ENCODE measurements around the gene DLG2.

DLG2 gene

DNA sequence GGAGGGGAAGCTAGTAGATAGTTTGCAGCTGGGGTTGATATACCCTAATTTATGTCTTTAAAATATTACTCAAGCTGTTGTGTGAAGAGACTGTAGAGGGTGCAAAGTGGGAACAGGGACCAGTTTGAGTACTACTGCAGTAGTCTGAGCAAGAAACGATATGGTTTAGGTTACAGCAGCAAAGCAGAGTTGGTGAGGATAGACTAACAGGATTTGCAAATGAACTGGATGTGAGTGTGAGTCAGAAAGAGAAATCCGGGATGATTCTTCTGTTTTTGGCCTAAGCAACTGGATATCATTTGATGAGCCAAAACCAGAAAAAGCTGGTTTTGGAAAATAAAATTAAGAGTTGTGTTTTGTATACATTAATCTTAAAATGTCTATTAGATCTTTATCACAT is 1591.5 kb downstream of the DLG2 start:
- no peak for DNase-seq

DNA sequence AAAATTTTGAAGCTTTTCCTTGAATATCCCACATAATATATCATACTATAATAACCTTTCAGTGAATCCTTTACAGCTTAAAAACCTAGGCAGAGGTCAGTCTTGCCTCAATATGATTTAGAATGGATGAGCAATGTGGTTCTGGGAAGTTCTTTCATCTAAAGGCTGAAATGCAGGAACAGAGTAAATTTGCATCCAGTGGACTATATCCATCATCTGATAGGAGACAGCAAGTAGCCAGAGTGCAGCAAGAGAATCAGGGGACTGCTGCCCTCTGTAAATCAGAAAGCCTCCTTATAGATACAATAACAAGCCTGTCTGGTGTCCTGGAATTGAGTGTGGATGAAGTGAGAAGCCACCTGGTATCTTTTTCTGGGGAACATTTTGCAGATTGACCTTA is 1592.7 kb downstream of the DLG2 start:
- no peak for DNase-seq

- DNase-seq: no peak
These were observed 1602.9 kb downstream of the DLG2 start for GRCh38 chr11:84024266-84024665.

- no peak for DNase-seq
These were observed 1604.4 kb downstream of the DLG2 start for GRCh38 chr11:84022695-84023094.

- DNase-seq: no peak
These were observed 1604.9 kb downstream of the DLG2 start for GRCh38 chr11:84022201-84022600.

GRCh38 chr11:84021291-84021690 is 1605.9 kb downstream of the DLG2 start:
- DNase-seq: no peak

DNA sequence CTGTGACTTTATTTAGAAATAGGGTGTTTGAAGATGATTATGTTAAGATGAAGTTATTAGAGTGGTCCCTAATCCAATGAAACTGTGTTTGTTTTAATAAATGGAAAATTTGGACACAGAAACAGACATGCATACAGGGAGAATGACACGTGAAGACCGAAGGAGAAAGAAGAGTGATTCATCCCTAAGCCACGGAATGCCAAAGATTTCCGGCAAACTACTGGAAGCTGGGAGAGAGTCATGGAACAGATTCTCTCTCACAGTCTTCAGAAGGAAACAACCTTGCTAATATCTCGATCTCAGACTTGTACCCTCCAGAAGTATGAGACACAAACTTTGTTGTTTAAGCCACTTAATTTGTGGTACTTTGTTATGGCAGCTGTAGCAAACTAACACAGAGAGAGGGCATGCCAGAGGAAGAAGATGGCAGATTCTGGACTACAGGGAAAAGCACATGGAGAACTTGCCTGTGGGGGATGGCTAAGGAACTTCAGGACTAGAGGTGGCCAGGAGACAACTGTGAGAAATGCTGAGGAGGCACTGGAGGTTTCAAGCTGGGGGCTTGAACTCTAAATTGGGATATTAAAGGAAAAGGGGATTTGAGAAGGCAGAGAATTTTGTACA is 1607.5 kb downstream of the DLG2 start:
- DNase-seq: no peak

DNA sequence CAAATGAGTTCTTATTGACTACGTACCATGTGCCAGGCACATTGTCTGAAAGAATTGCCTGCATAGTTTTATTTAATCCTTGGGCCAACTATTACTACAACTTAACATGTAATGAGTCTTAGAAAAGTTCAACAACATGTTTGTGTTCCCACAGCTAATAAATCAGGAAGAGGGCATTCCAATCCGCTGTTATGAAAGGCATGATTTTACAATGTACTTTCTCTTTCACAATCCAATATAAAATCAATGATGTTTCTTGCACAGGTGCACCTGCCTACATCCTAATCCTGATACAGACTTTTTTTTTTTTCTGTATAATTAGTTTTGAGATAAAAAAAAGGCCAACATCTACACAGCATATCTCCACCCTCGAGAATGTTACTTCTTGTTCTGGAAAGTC is 1612.6 kb downstream of the DLG2 start:
- no peak for DNase-seq

DNA sequence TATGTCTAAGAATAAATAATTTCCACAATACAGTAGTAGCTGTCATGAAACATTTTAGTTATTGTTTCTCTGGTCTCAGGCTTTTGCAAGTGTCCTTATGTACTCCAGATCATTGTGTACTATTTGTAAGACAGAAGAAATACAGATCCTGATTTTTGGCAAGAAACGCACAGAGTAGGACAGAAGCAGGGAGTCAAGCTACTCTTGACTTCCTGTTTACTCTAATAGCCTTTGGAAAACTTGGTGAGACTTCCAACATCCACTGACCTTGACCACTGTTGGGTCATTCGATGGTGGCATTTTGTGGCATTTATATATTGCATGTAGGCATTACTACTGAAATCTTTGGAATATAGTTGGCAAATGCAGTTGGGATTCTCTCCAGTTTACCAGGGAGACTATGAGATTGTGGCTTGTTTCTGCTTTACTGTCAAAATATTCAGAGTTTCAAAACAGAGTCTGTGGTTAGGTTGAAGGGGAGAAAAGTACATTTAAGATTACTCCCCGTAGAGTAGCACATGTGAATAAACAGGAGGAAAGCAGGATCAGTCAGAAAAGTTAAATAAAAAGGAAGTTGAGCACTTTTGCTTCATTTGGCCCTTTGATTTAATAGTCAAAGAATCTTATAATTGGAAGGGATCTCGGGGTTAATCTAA is 1614.8 kb downstream of the DLG2 start:
- DNase-seq: no peak

DNA sequence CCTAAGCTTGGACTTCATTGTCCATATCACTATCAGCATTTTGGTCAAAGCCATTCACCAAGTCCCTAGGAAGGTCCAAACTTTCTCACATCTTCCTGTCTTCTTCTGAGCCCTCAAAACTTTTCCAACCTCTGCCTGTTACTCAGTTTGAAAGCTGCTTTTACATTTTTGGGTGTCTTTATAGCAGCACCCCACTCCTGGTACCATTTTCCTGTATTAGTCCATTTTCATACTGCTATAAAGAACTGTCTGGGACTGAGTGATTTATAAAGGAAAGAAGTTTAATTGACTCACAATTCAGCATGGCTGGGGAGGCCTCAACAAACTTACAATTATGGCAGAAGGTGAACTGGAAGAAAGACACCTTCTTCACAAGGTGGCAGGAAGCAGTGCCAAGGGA is 1624.0 kb downstream of the DLG2 start:
- no peak for DNase-seq

GRCh38 chr11:83998921-83999320 is 1628.2 kb downstream of the DLG2 start:
- DNase-seq: no peak

GRCh38 chr11:83990160-83990733 is 1636.9 kb downstream of the DLG2 start:
- no peak for DNase-seq

- DNase-seq: no peak
These were observed 1644.3 kb downstream of the DLG2 start for GRCh38 chr11:83982825-83983224.

- no peak for DNase-seq
These were observed 1647.6 kb downstream of the DLG2 start for GRCh38 chr11:83979593-83979992.

DNA sequence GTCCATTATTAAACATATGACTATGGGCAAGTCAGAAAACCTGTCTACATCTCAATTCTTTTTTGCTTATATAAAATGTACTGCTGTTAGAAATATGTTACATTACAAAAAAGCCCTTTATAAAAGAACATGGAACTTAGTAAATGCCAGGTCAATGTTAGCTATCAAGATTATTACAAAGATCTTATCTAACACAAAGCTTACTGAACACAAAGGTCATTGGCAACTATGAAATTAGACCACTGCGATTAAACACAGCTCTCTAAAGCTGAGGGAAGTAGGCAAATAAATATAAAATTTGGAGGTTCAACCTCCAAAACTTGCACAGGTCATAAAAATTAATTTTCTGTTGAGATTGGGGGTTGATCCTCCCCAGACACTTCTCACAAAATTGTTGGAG is 1648.2 kb downstream of the DLG2 start:
- DNase-seq: no peak

- DNase-seq: no peak
These were observed 1651.1 kb downstream of the DLG2 start for GRCh38 chr11:83976086-83976485.

DNA sequence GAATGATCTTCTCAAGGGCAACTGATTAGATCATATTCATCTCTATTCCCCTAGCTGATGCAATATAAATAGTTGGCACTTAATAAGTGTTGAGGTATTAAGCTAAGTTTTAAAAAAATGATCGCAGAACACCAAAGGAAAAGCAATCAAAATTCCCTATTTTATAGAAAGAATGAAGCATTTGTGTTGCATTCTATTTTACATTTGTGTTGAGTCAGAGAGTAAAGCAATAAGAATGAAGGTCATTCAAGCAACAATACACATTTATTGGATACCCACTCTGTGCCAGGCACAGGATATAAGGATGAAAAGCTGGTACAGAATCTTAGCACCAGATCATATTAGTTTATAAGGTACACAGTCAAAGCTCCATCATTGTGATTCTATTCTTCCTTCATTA is 1654.6 kb downstream of the DLG2 start:
- no peak for DNase-seq

- no peak for DNase-seq
These were observed 1656.1 kb downstream of the DLG2 start for GRCh38 chr11:83971063-83971462.

- DNase-seq: no peak
These were observed 1657.0 kb downstream of the DLG2 start for GRCh38 chr11:83970061-83970671.

DNA sequence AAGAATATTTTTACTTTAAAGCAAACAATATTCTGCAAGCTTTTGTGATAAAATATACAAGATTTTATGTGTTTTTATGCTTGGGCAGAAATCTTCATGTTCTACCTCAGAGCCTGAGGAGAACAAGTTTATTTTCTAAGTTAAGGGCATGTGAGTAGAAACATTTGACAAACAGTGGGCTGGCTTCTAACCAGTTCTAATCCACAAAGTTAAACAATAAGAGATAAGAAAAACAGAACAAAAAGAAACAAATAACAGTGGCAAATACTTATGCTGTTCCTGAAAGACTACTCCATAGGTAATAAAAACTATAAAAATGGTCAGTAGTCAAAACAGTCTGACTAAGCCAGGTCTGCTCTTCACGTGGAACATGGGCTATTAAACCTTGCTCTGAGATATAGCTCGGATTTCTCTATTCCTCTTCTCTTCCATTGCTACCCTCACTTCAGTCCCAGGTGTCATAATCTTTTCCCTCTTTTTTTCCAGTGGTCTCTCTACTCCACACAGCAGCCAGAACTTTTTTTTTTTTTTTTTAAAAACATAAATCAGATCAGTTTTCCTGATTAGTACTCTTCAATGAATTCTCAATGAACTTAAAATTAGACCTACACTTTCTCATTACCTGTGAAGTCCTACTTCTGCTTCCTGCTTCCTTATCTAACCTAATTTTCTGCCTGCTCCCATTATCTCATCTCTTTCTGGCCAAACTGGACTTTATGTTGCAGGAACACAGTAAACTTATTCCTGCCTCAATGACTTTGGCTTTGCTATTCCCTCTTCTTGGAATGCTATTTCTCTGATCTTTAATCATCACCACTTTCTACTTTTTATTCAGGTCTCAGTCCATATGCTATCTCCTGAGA is 1669.9 kb downstream of the DLG2 start:
- no peak for DNase-seq

DNA sequence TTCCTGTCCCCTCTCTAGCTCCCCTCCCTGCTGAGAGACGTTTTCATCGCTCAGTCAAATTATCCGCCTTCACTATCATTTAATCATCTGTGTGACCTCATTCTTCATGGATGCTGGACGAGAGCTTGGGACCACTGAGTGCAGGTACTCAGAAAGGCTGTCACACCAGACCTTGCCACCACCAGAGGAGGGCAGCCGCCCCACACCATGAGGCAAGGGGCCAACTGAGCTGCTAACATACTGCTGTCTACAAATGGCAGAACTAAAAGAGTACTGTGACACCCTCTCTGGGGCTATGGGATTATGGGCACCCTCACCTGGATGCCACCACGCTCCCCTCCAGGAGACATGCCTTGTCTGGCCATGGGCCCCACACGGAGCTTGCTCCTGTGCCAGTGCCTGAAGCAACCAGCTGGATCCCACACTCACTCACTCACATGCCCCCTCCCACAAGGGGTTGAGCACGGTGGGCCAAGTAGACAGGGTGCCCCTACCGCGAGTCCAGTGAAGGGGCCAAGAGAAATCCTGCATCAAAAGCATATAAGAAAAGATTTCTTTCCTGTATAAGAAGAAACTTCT is 1670.9 kb downstream of the DLG2 start:
- DNase-seq: no peak

GRCh38 chr11:83954780-83955179 is 1672.4 kb downstream of the DLG2 start:
- no peak for DNase-seq

GRCh38 chr11:83951521-83951920 is 1675.6 kb downstream of the DLG2 start:
- DNase-seq: no peak
